K562 (cell line): Measurements from ENCODE around the gene PIP5KL1. TPM values are rescaled to one million over a fixed set of nuclear protein-coding genes. Genes with fewer than 3 reads are reported as not detected.

Experiments used
- ATAC-seq: fragments of 200-7000 bp; cut with Tn5 transposase; 3 replicates; pipeline ENCODE4 v1.9.1; 2020; ENCODE audit warnings: moderate library complexity
- BruUV-seq: library from RNA; stranded (reverse); fragments of 400-500 nt; replicated peaks from 2 replicates; lab custom pipeline; 2021; lab: Mats Ljungman, UMichigan
- CTCF ChIA-PET: fragments of 300-600 bp; formaldehyde crosslinking; extraction: SDS; loops from one replicate; lab custom pipeline; 2021; ENCODE audit warnings: low intra/inter-chr PET ratio; lab: Yijun Ruan, JAX
- POLR2A ChIA-PET: fragments of 300-600, 350-650 bp; sonication (Branson Sonifier 250); formaldehyde crosslinking; extraction: SDS; loops from one replicate; lab custom pipeline; 2021; ENCODE audit warnings: antibody characterized with exemption, inconsistent platforms; lab: Yijun Ruan, JAX
- DNase-seq, 4 experiments: peaks; one replicate each; pipeline versions ENCODE4 v3.0.0 to v3.0.0-alpha.2; 2011 to 2018; ENCODE audit warnings: low spot score in 3 of 4, mixed read lengths in 3 of 4; ENCODE audit errors: extremely low read depth in 1 of 4
- FAIRE-seq: peaks from 2 replicates; lab custom pipeline; 2011; peaks lifted over from hg19 to GRCh38; lab: Jason Lieb, UNC
- H2AFZ ChIP-seq: 2 replicates; pipeline ENCODE4 v1.6.0; 2011; ENCODE audit warnings: low read depth, low read length, control low read depth, inconsistent platforms
- H3K27ac ChIP-seq: fragments of 200-600 bp; 3 replicates; pipeline ENCODE4 v1.8.0; 2011; ENCODE audit warnings: low read depth, mild to moderate bottlenecking, control low read depth, inconsistent platforms, low read length, moderate library complexity, mixed read lengths; ENCODE audit errors: extremely low read depth
- H3K27me3 ChIP-seq, 2 experiments: fragments of 300-600 bp in 1 of 2; 2 replicates in 1 of 2; 3 replicates in 1 of 2; pipeline versions ENCODE4 v1.6.0 to v1.8.0; 2011; ENCODE audit warnings: inconsistent platforms in 2 of 2, low read length in 2 of 2, mild to moderate bottlenecking in 1 of 2, mixed read lengths in 1 of 2, moderate library complexity in 1 of 2; ENCODE audit not compliant: control insufficient read depth in 2 of 2, insufficient read depth in 2 of 2
- H3K36me3 ChIP-seq: fragments of 300-600 bp; 3 replicates; pipeline ENCODE4 v1.8.0; 2011; ENCODE audit warnings: mild to moderate bottlenecking, low read length, inconsistent platforms; ENCODE audit not compliant: control insufficient read depth, insufficient read depth
- H3K4me1 ChIP-seq, 2 experiments: fragments of 200-600 bp in 1 of 2; replicated peaks in 1 of 2; 2 replicates in 1 of 2; 3 replicates in 1 of 2; pipeline versions ENCODE4 v1.5.1 to v1.8.0; 2011; ENCODE audit warnings: inconsistent platforms in 2 of 2, low read length in 2 of 2, mild to moderate bottlenecking in 1 of 2, mixed read lengths in 1 of 2, moderate library complexity in 1 of 2; ENCODE audit not compliant: control insufficient read depth in 2 of 2, insufficient read depth in 2 of 2
- H3K4me2 ChIP-seq: 2 replicates; pipeline ENCODE4 v1.6.1; 2011; ENCODE audit warnings: low read length, control low read depth, inconsistent platforms, mixed read lengths; ENCODE audit not compliant: insufficient read depth
- H3K4me3 ChIP-seq: fragments of 200-600 bp; sonication (generic), shearing (Covaris generic); 2 replicates; pipeline ENCODE4 v1.5.1; 2016; ENCODE audit warnings: control low read depth, inconsistent platforms
- H3K79me2 ChIP-seq: fragments of 200-600 bp; 3 replicates; pipeline ENCODE4 v1.8.0; 2011; ENCODE audit warnings: low read length, inconsistent platforms; ENCODE audit not compliant: control insufficient read depth, insufficient read depth
- H3K9ac ChIP-seq, 2 experiments: 2 replicates each; pipeline versions ENCODE4 v1.6.0 to v1.6.1; 2011; ENCODE audit warnings: low read depth in 2 of 2, low read length in 2 of 2, control low read depth in 1 of 2, inconsistent platforms in 1 of 2, mild to moderate bottlenecking in 1 of 2, mixed read lengths in 1 of 2; ENCODE audit not compliant: insufficient read depth in 1 of 2
- H3K9me1 ChIP-seq: one replicate; pipeline ENCODE4 v1.6.0; 2011; ENCODE audit warnings: inconsistent platforms, mild to moderate bottlenecking, low read length, moderate library complexity; ENCODE audit not compliant: control insufficient read depth, insufficient read depth
- H3K9me3 ChIP-seq: replicated peaks from 2 replicates; pipeline ENCODE4 v1.5.1; 2011; ENCODE audit warnings: low read depth, low read length, inconsistent platforms; ENCODE audit not compliant: control insufficient read depth, insufficient read depth
- H4K20me1 ChIP-seq: replicated peaks from 2 replicates; pipeline ENCODE4 v1.6.1; 2011; ENCODE audit warnings: low read length, inconsistent platforms, mixed read lengths; ENCODE audit not compliant: control insufficient read depth, insufficient read depth
- BACH1 ChIP-seq: fragments of 200-800 bp; sonication (Bioruptor generic); IDR thresholded peaks from 2 replicates; pipeline ENCODE4 v1.6.1; 2016; ENCODE audit warnings: missing genetic modification characterization, missing compliant biosample characterization
- BCLAF1 ChIP-seq, 2 experiments: fragments of 450-650 bp in 1 of 2; IDR thresholded peaks; 2 replicates each; pipeline ENCODE4 v1.6.1; 2011 to 2017; ENCODE audit warnings: low read depth in 2 of 2, antibody characterized with exemption in 1 of 2, borderline replicate concordance in 1 of 2, low read length in 1 of 2, mild to moderate bottlenecking in 1 of 2, mixed read lengths in 1 of 2; ENCODE audit not compliant: control insufficient read depth in 1 of 2
- CBFA2T3 ChIP-seq: fragments of 450-650 bp; IDR thresholded peaks from 2 replicates; pipeline ENCODE4 v1.6.1; 2017
- IFI16 ChIP-seq: fragments of 250-450 bp; sonication (Bioruptor Pico); IDR thresholded peaks from 2 replicates; pipeline ENCODE4 v2.1.2; 2022; ENCODE audit warnings: mild to moderate bottlenecking, inconsistent platforms
- NONO ChIP-seq, 2 experiments: fragments of 200-400 bp in 1 of 2; fragments of 450-650 bp in 1 of 2; formaldehyde crosslinking in 1 of 2; IDR thresholded peaks; 2 replicates each; pipeline ENCODE4 v1.6.1; 2017; ENCODE audit warnings: low read depth in 2 of 2, mild to moderate bottlenecking in 2 of 2, moderate library complexity in 2 of 2, low read length in 1 of 2
- PHF21A ChIP-seq: fragments of 450-650 bp; IDR thresholded peaks from 2 replicates; pipeline ENCODE4 v1.6.1; 2017; ENCODE audit warnings: low read depth, borderline replicate concordance
- SRSF3 ChIP-seq: fragments of 200-400 bp; formaldehyde crosslinking; IDR thresholded peaks from 2 replicates; pipeline ENCODE4 v1.6.1; 2016; ENCODE audit warnings: mild to moderate bottlenecking, low read length, moderate library complexity; ENCODE audit not compliant: insufficient read depth
- TAF1 ChIP-seq: IDR thresholded peaks from 2 replicates; pipeline ENCODE4 v1.6.1; 2011; ENCODE audit warnings: mild to moderate bottlenecking, low read length, moderate library complexity; ENCODE audit not compliant: insufficient read depth, control insufficient read depth, severe bottlenecking; ENCODE audit errors: extremely low read depth
- TBP ChIP-seq: optimal IDR thresholded peaks from 2 replicates; pipeline ENCODE3; 2011; ENCODE audit warnings: low read depth, low read length, improper control_type of control experiment
- ZFP1 ChIP-seq: fragments of 450-650 bp; formaldehyde crosslinking; IDR thresholded peaks from 2 replicates; pipeline ENCODE4 v1.4.0; 2020; ENCODE audit warnings: mild to moderate bottlenecking, mixed read lengths
- ZKSCAN8 ChIP-seq: fragments of 200-800 bp; sonication (Bioruptor generic); IDR thresholded peaks from 2 replicates; pipeline ENCODE4 v1.6.1; 2016; ENCODE audit warnings: missing genetic modification characterization, missing compliant biosample characterization
- ZNF24 ChIP-seq: fragments of 450-650 bp; IDR thresholded peaks from 2 replicates; pipeline ENCODE4 v1.6.1; 2016
- WGBS: fragments of 100-300 bp; shearing (Covaris generic); methylation state at CpG from one replicate; pipeline ENCODE4 v1.1.6; 2016; ENCODE audit warnings: low coverage, mixed read lengths; ENCODE audit not compliant: insufficient coverage; ENCODE audit errors: missing lambda C conversion rate; 5-methylcytosine and 5-hydroxymethylcytosine counted together
- in situ Hi-C: fragments of 300-500 bp; cut with MboI; formaldehyde crosslinking; loops from 4 replicates; pipeline ENCODE4 v1.15.0; 2018; ENCODE audit warnings: inconsistent platforms, mixed read lengths
- intact Hi-C: fragments of 100-400 bp; cut with micrococcal nuclease; formaldehyde crosslinking; loops from 2 replicates; pipeline ENCODE4 v1.14.2; 2022
- polyA plus RNA-seq, 8 experiments: library from polyadenylated mRNA; depleted of rRNA in 4 of 8; stranded (reverse) in 5 of 8; unstranded in 3 of 8; fragments of >200 nt; fragmentation: Nextera tagmentation in 2 of 8; fragmentation: Illumina TruSeq in 1 of 8; extraction: Ambion mirVana in 2 of 8; extraction: Trizol in 1 of 8; gene quantifications; 2 replicates each; pipeline versions ENCODE4 v1.2.1 to v1.2.3, GENCODE V29; 2011 to 2014; ENCODE audit warnings: inconsistent platforms in 1 of 8, missing spikeins in 1 of 8
- total RNA-seq, 7 experiments: library from RNA; depleted of rRNA in 6 of 7; stranded (reverse); fragments of >200 nt in 6 of 7; fragmentation: Illumina TruSeq in 2 of 7; extraction: Trizol in 2 of 7; gene quantifications; 2 replicates each; pipeline versions ENCODE4 v1.2.1 to v1.2.3, GENCODE V29; 2011 to 2021; ENCODE audit warnings: low replicate concordance in 1 of 7
- TF ChIP-seq, protein P1 (sequence below): sonication (generic); formaldehyde crosslinking; IDR thresholded peaks from 2 replicates; pipeline ENCODE4 v1.8.0; 2023; ENCODE audit warnings: mild to moderate bottlenecking, missing genetic modification reagents
- TF ChIP-seq, protein P2 (sequence below): fragments of 450-650 bp; formaldehyde crosslinking; IDR thresholded peaks from 2 replicates; pipeline ENCODE4 v1.4.0; 2022; ENCODE audit warnings: mild to moderate bottlenecking, moderate library complexity
- TF ChIP-seq, protein P3 (sequence below): conservative IDR thresholded peaks from 2 replicates; pipeline ENCODE4 v1.6.1; 2011; ENCODE audit warnings: low read depth, mild to moderate bottlenecking, low read length; ENCODE audit not compliant: control insufficient read depth

The PIP5KL1 gene
- total and polyA plus RNA-seq, 9 of the 15 experiments (the other 6 are each of a cell fraction or from before 2014, with no cell fraction given): 0.18 to 4.8 (median 1.2) TPM

- TF ChIP-seq IFI16 (CRISPR knock-in tag): no peak
- TF ChIP-seq, all 486 proteins: peak for 3
These were observed 20.7 kb downstream of the PIP5KL1 start (continued) for GRCh38 chr9:127909839-127910273.

DNA sequence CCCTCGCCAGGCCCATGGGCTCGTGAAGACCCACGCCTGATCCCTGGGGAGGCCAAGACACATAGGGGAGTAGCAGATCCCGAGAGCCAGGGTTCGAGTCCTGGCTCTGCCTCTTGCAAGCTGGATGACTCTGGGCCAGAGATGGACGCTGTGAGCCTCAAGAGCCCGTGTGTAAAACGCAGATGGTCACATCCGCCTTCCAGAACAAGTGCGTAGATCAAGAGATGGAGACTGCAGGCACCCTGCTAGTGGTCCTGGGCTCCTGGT, 22.0 kb downstream of the PIP5KL1 start:
- no peaks in the 10 kb centered on the region for H3K9me3 ChIP-seq
- FAIRE-seq: no peak
- no peak for DNase-seq
- H3K9ac ChIP-seq: no peak overlapping the region
- POLR2A ChIA-PET: interaction anchor here (0.7 kb wide), 2 partner anchors 24 to 339 kb away, joined by 3 read pairs; no protein-coding TSS in a partner anchor
- no peaks in the 10 kb centered on the region for H4K20me1 ChIP-seq
- no peak for ATAC-seq
- H3K79me2 ChIP-seq: no peaks in the 10 kb centered on the region
- H3K4me2 ChIP-seq: no peak overlapping the region
- intact Hi-C loops (no loop called here), in situ Hi-C loops (loop anchor here (25.0 kb wide), 1 partner anchor 971 kb away; no protein-coding TSS in a partner anchor)
- H2AFZ ChIP-seq: no peak overlapping the region
- peaks cover 50% of the 10 kb centered on the region; the same call in 2 of the 3 replicates for H3K36me3 ChIP-seq
- no TSS peak for BruUV-seq
- H3K27ac ChIP-seq: no peak overlapping the region
- H3K4me3 ChIP-seq: no peak overlapping the region
- H3K4me1 ChIP-seq: peaks cover 30 to 55% of the 10 kb centered on the region in 2 experiments
- CTCF ChIA-PET: no interaction called here
- no peaks in the 10 kb centered on the region for H3K9me1 ChIP-seq
- 91% methylated on average over 7 of the region's 10 CpGs for WGBS
- no peaks in the 10 kb centered on the region for H3K27me3 ChIP-seq
- TF ChIP-seq NONO (IDR thresholded peaks at IDR 0.05; ENCODE audit: low read depth in 2 of 2, low read length in 1 of 2): no peak
- TF ChIP-seq, protein P1, sequence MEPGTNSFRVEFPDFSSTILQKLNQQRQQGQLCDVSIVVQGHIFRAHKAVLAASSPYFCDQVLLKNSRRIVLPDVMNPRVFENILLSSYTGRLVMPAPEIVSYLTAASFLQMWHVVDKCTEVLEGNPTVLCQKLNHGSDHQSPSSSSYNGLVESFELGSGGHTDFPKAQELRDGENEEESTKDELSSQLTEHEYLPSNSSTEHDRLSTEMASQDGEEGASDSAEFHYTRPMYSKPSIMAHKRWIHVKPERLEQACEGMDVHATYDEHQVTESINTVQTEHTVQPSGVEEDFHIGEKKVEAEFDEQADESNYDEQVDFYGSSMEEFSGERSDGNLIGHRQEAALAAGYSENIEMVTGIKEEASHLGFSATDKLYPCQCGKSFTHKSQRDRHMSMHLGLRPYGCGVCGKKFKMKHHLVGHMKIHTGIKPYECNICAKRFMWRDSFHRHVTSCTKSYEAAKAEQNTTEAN (CRISPR knock-in tag): no peak
- TF ChIP-seq TAF1: no peak
- TF ChIP-seq ZFP1 (CRISPR knock-in tag): no peak
- TF ChIP-seq ZKSCAN8: no peak
- TF ChIP-seq, protein P2, sequence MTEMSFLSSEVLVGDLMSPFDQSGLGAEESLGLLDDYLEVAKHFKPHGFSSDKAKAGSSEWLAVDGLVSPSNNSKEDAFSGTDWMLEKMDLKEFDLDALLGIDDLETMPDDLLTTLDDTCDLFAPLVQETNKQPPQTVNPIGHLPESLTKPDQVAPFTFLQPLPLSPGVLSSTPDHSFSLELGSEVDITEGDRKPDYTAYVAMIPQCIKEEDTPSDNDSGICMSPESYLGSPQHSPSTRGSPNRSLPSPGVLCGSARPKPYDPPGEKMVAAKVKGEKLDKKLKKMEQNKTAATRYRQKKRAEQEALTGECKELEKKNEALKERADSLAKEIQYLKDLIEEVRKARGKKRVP: no peak
- TF ChIP-seq CBFA2T3: no peak
- no peak for TF ChIP-seq PHF21A
- TF ChIP-seq TBP: no peak
- TF ChIP-seq SRSF3: no peak
- no peak for TF ChIP-seq BCLAF1 (IDR thresholded peaks at IDR 0.05; ENCODE audit: borderline replicate concordance in 1 of 2, control insufficient read depth in 1 of 2, low read depth in 2 of 2, low read length in 1 of 2)
- TF ChIP-seq BACH1 (tag): no peak
- no peak for TF ChIP-seq ZNF24
- TF ChIP-seq, protein P3, sequence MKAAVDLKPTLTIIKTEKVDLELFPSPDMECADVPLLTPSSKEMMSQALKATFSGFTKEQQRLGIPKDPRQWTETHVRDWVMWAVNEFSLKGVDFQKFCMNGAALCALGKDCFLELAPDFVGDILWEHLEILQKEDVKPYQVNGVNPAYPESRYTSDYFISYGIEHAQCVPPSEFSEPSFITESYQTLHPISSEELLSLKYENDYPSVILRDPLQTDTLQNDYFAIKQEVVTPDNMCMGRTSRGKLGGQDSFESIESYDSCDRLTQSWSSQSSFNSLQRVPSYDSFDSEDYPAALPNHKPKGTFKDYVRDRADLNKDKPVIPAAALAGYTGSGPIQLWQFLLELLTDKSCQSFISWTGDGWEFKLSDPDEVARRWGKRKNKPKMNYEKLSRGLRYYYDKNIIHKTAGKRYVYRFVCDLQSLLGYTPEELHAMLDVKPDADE: no peak
